ENCODE data around the gene H6PD.

Gene H6PD

DNA sequence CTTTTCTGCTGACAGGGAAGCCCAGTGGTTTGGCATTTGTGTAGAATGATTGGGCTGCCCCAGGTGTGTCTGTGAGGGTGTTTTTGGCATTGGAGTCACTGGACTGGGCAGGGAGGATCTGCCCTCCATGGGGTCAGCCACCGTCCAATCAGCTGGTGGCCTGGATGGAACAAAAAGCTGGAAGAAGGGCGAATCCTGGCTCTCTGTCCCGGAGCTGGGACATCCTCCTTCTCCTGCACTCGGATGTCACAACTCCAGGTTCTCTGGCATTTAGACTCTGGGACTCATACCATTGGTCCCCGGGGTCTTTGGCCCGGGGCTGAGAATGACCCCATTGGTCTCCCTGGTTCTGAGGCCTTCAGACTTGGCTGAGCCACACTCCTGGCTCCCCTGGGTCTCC, 69.3 kb downstream of the H6PD start:
- TF ChIP-seq, protein P1, sequence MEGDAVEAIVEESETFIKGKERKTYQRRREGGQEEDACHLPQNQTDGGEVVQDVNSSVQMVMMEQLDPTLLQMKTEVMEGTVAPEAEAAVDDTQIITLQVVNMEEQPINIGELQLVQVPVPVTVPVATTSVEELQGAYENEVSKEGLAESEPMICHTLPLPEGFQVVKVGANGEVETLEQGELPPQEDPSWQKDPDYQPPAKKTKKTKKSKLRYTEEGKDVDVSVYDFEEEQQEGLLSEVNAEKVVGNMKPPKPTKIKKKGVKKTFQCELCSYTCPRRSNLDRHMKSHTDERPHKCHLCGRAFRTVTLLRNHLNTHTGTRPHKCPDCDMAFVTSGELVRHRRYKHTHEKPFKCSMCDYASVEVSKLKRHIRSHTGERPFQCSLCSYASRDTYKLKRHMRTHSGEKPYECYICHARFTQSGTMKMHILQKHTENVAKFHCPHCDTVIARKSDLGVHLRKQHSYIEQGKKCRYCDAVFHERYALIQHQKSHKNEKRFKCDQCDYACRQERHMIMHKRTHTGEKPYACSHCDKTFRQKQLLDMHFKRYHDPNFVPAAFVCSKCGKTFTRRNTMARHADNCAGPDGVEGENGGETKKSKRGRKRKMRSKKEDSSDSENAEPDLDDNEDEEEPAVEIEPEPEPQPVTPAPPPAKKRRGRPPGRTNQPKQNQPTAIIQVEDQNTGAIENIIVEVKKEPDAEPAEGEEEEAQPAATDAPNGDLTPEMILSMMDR (IDR thresholded peaks at IDR 0.05; ENCODE audit: extremely low read depth, missing control alignments) = no peak
- DNase-seq (ENCODE audit: low spot score) = no peak

DNA sequence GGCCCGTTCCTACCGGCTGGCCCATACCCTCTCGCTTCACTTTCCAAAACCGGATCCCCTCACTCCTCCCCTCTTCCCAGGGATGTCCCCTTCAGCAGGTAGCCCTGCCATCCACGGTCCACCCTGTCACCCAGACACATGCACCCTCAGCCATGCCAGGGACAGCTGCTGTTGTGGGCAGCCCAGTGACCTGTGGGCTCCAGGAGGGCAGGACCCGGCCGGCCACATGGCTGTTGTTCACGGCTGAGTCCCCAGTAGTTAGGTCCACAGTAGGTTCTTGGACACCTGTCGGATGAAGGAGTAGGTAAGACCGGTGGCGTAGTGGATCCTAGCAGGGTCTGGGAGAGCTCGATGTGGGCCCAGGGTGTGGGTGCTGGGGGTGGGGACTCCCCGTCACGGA, 70.6 kb downstream of the H6PD start:
- DNase-seq (ENCODE audit: low spot score) = no peak
- TF ChIP-seq, protein P1 (IDR thresholded peaks at IDR 0.05; ENCODE audit: extremely low read depth, missing control alignments) = no peak

DNA sequence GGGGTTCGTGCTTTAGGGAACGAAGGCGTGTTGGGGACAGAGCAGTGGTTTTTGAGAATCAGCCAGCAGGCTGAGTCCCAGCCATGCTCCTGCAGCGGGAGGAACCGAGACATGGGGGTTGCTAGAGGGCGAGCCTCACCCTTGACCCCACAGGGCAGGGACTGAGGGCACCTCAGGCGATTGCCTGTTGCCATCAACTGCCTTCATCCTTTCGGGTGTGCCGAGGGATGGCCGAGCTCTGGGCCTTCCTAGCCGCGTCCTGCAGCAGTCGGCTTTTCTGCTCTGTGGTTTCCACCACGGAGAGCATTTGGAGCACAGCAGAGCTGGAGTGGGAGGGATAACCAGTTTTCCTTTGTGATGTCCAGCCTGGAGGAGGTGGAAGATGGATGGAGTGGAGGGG, 71.4 kb downstream of the H6PD start:
- DNase-seq (ENCODE audit: low spot score) = no peak
- TF ChIP-seq, protein P1 (IDR thresholded peaks at IDR 0.05; ENCODE audit: extremely low read depth, missing control alignments) = no peak

DNA sequence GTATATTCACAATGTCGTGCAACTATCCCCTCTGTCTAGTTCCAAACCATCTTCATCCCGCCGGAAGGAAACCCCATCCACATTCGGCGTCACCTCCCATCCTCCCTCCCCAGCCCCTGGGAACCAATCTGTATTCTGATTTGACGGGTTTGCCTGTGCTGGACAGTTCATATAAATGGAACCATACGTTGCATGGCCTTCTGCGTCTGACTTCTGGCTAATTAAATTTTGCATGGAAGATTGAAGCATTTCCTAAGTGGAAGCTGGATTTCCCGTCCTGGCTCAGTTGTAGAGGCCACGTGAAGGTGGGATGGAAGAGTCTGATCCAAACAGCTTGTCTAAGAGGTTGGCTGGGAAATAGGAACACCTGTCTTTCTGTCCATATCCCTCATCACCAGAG, 72.7 kb downstream of the H6PD start:
- TF ChIP-seq, protein P1 (IDR thresholded peaks at IDR 0.05; ENCODE audit: extremely low read depth, missing control alignments) = no peak
- DNase-seq (ENCODE audit: low spot score) = no peak

DNA sequence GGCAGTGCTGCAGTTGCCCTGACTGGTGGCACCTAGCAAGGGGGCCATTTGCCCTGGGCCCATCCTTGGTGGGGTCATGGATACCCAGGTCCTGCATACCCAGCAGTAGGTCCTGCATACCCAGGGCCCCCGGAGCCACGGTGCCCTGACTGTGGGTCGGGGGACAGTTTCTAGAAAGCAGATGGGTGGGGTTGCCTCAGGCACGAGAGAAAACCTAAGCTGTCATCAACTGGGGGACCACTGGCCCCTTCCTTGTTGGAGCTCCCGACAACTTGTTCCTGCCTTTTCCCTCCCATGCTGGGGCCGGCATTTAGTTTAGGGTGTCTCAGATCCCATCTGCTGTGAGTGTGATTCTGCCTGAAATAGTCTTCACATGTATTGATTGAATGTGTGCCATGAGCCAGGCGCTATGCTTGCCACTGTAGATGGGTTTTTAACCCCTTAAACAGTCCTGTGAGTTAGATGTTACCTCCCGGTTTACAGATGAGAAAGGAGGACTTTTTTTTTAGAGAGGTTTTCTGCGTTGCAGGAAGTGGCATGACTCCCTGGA, 73.7 kb downstream of the H6PD start:
- no peak for DNase-seq (ENCODE audit: low spot score)
- TF ChIP-seq, protein P1 (IDR thresholded peaks at IDR 0.05; ENCODE audit: extremely low read depth, missing control alignments) = no peak

DNA sequence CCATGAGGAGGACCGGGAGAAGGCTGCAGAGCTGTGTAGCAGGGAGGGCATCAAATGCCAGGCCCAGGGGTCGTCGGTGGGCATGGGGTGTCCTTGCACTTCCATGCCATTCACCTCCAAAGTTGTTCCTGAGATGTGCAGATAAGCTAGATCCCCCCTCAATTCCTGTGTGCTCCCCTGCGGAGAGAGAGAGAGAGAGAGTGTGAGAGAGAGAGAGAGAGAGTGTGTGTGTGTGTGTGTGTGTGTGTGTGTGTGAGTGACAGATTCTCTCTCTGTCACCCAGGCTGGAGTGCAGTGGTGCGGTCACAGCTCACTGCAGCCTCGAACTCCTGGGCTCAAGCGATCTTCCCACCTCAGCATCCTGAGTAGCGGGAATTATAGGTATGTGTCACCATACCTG, 74.5 kb downstream of the H6PD start:
- TF ChIP-seq, protein P1 (IDR thresholded peaks at IDR 0.05; ENCODE audit: extremely low read depth, missing control alignments) = no peak
- no peak for DNase-seq (ENCODE audit: low spot score)

DNA sequence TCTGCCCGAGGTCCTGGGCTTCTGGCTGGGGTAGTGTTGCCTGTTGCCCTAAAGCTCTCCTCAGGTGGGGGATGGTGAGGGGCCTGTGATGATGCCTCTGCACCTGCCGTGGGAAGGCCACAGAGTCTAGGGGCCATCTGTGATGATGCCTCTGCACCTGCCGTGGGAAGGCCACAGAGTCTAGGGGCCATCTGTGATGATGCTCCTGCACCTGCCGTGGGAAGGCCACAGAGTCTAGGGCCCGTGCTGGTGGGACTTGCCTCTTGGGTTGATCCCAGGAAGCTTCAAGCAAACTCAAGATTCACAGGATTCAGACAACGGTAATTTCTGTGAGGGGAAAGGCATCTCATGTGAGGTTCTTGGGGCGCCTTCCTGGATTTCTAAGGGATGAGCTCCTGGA, 75.4 kb downstream of the H6PD start:
- TF ChIP-seq, protein P1 (IDR thresholded peaks at IDR 0.05; ENCODE audit: extremely low read depth, missing control alignments) = no peak
- DNase-seq (ENCODE audit: low spot score) = no peak

Data from GM20000 (cell line).